OCI-LY7 (cell line): ENCODE data around the gene RHOU. TPM values are rescaled to one million over a fixed set of nuclear protein-coding genes. Genes with fewer than 3 reads are reported as not detected.

Source experiments
- BruUV-seq: library from RNA; stranded (reverse); fragments of 400-500 nt; replicated peaks from 2 replicates; lab custom pipeline; 2021; lab: Mats Ljungman, UMichigan
- CTCF ChIA-PET: fragments of 300-600 bp; sonication (Branson Sonifier 250); formaldehyde crosslinking; loops from one replicate; lab custom pipeline; 2022; ENCODE audit warnings: antibody characterized with exemption; ENCODE audit not compliant: unreplicated experiment; lab: Charles Lee
- POLR2A ChIA-PET: fragments of 300-600 bp; sonication (Branson Sonifier 250); formaldehyde crosslinking; loops from one replicate; lab custom pipeline; 2022; ENCODE audit warnings: antibody characterized with exemption; lab: Charles Lee
- DNase-seq: peaks from one replicate; pipeline ENCODE4 v3.0.0-alpha.2; 2015; ENCODE audit warnings: low spot score
- H2AFZ ChIP-seq: fragments of 200-600 bp; sonication (generic), shearing (Covaris generic); 2 replicates; pipeline ENCODE4 v1.6.1; 2014; ENCODE audit warnings: mild to moderate bottlenecking, antibody characterized with exemption, low read length, moderate library complexity
- H3K27ac ChIP-seq: fragments of 200-600 bp; sonication (generic); 2 replicates; pipeline ENCODE4 v1.5.1; 2014; ENCODE audit warnings: mixed run types, low read depth, mild to moderate bottlenecking, moderate library complexity, low read length, inconsistent platforms; ENCODE audit not compliant: poor library complexity, severe bottlenecking
- H3K36me3 ChIP-seq: fragments of 200-600 bp; sonication (generic); 2 replicates; pipeline ENCODE4 v1.6.1; 2014; ENCODE audit warnings: mild to moderate bottlenecking, antibody characterized with exemption, low read length, moderate library complexity, mixed read lengths; ENCODE audit not compliant: insufficient read depth
- H3K4me1 ChIP-seq: fragments of 200-600 bp; sonication (generic); 2 replicates; pipeline ENCODE4 v1.5.1; 2014; ENCODE audit warnings: mild to moderate bottlenecking, low read length; ENCODE audit not compliant: insufficient read depth, poor library complexity, severe bottlenecking
- H3K4me2 ChIP-seq: fragments of 200-600 bp; sonication (generic); 2 replicates; pipeline ENCODE4 v1.6.1; 2014; ENCODE audit warnings: mild to moderate bottlenecking, low read length
- H3K4me3 ChIP-seq: fragments of 200-600 bp; sonication (generic); 2 replicates; pipeline ENCODE4 v1.5.1; 2014; ENCODE audit warnings: mild to moderate bottlenecking, low read depth, low read length; ENCODE audit not compliant: poor library complexity, severe bottlenecking
- H3K79me2 ChIP-seq: fragments of 200-600 bp; sonication (generic); 2 replicates; pipeline ENCODE4 v1.6.1; 2016; ENCODE audit warnings: low read depth, mild to moderate bottlenecking, low read length, moderate library complexity, mixed read lengths; ENCODE audit not compliant: insufficient read depth
- H3K9me2 ChIP-seq: fragments of 200-600 bp; sonication (generic); 2 replicates; pipeline ENCODE4 v1.6.1; 2016; ENCODE audit warnings: mild to moderate bottlenecking, low read length, mixed read lengths; ENCODE audit not compliant: insufficient read depth
- H3K9me3 ChIP-seq: fragments of 200-600 bp; sonication (generic); 2 replicates; pipeline ENCODE4 v1.6.1; 2014; ENCODE audit warnings: mild to moderate bottlenecking, mixed run types, low read length, mixed read lengths
- H4K20me1 ChIP-seq: fragments of 200-600 bp; sonication (generic); 2 replicates; pipeline ENCODE4 v1.6.1; 2014; ENCODE audit warnings: mild to moderate bottlenecking, antibody characterized with exemption, low read length, moderate library complexity, mixed read lengths; ENCODE audit not compliant: insufficient read depth
- EZH2phosphoT487 ChIP-seq: fragments of 200-600 bp; sonication (generic); IDR thresholded peaks from 2 replicates; pipeline ENCODE4 v1.6.1; 2018; ENCODE audit warnings: low read depth, borderline replicate concordance, mild to moderate bottlenecking, mixed run types, antibody characterized with exemption, low read length, moderate library complexity, mixed read lengths
- intact Hi-C: fragments of 100-400 bp; cut with micrococcal nuclease; formaldehyde crosslinking; loops from one replicate; pipeline ENCODE4 v1.10.0; 2022; ENCODE audit not compliant: unreplicated experiment
- total RNA-seq, 2 experiments: library from RNA; depleted of rRNA in 1 of 2; stranded (reverse); fragments of >200 nt in 1 of 2; shearing (Covaris generic) in 1 of 2; gene quantifications; 2 replicates each; pipeline ENCODE4 v1.2.3, GENCODE V29; 2014 to 2022
- TF ChIP-seq, protein P1 (sequence below): fragments of 200-600 bp; sonication (generic); conservative IDR thresholded peaks from 2 replicates; pipeline ENCODE4 v1.5.1; 2014; ENCODE audit warnings: mild to moderate bottlenecking, antibody characterized with exemption, low read length, moderate library complexity, mixed read lengths

Gene RHOU
- total RNA-seq, 2 experiments from 2014 or later, result not detected

DNA sequence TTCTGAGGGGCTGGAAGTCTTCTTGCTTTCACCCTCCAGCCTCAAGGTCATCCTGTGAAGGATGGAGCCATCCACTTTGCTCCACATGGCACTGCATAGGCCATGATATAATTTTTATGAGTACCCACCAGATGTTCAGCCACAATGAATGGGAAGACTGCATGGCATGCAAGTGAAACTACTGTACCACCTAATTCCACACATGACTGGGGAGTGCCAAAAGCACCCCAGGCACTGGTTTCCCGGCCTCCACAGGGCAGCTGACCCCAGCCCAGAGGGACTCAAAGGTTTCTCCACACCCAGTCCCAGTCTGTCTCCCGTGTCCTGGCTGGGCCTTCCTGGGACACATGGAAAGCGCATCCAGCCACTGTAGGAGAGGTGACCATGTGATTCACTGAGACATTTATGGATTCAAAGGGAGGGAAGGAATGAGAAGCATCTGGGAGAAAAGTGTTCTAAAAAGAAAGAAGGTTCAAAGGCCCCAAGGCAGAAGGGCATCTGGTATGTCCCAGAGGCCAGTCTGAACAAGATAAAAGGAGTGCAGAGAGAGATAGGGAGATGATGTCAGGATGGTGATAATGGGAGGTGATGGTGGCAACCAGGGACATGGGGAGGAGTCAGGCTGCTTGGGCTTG, 12.1 kb downstream of the RHOU start:
- H3K9me2 ChIP-seq, result no peaks in the 10 kb centered on the region
- no peak overlapping the region for H3K4me2 ChIP-seq
- TF ChIP-seq, protein P1, sequence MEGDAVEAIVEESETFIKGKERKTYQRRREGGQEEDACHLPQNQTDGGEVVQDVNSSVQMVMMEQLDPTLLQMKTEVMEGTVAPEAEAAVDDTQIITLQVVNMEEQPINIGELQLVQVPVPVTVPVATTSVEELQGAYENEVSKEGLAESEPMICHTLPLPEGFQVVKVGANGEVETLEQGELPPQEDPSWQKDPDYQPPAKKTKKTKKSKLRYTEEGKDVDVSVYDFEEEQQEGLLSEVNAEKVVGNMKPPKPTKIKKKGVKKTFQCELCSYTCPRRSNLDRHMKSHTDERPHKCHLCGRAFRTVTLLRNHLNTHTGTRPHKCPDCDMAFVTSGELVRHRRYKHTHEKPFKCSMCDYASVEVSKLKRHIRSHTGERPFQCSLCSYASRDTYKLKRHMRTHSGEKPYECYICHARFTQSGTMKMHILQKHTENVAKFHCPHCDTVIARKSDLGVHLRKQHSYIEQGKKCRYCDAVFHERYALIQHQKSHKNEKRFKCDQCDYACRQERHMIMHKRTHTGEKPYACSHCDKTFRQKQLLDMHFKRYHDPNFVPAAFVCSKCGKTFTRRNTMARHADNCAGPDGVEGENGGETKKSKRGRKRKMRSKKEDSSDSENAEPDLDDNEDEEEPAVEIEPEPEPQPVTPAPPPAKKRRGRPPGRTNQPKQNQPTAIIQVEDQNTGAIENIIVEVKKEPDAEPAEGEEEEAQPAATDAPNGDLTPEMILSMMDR, result no peak
- TF ChIP-seq EZH2phosphoT487, result no peak
- H3K4me3 ChIP-seq, result no peak overlapping the region
- DNase-seq, result no peak
- ChIA-PET CTCF (no interaction called here), POLR2A (no interaction called here)
- intact Hi-C loops, result no loop called here
- BruUV-seq, result no TSS peak
- no peaks in the 10 kb centered on the region for H3K4me1 ChIP-seq
- no peaks in the 10 kb centered on the region for H3K36me3 ChIP-seq
- H4K20me1 ChIP-seq, result no peaks in the 10 kb centered on the region
- H3K79me2 ChIP-seq, result no peaks in the 10 kb centered on the region
- no peaks in the 10 kb centered on the region for H3K9me3 ChIP-seq
- no peak overlapping the region for H3K27ac ChIP-seq
- no peak overlapping the region for H2AFZ ChIP-seq

DNA sequence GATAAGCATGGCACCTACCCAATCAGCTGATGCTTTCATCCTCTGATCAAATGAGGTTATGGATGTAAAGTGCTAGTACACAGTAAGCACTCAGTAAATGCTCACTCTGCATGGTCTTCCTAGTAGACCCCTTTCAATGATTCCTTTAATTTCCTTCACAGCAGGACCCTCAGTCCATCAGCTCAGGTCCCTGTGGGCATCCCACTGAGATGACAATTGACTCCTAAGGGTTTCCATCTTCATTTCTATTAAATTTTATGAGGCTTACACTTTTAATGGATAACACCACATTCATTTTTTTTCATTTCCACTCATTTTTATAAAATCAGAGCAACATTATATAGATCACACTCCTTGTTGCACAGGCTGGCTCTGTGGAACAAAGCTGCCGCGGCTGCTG, 12.8 kb downstream of the RHOU start:
- TF ChIP-seq, protein P1, result no peak
- TF ChIP-seq EZH2phosphoT487, result no peak
- no peaks in the 10 kb centered on the region for H3K9me3 ChIP-seq
- no peak overlapping the region for H3K27ac ChIP-seq
- intact Hi-C loops, result no loop called here
- H3K36me3 ChIP-seq, result no peaks in the 10 kb centered on the region
- BruUV-seq, result no TSS peak
- H3K4me3 ChIP-seq, result no peak overlapping the region
- H3K4me2 ChIP-seq, result no peak overlapping the region
- CTCF ChIA-PET, result no interaction called here
- no peak overlapping the region for H2AFZ ChIP-seq
- POLR2A ChIA-PET, result no interaction called here
- no peaks in the 10 kb centered on the region for H3K9me2 ChIP-seq
- no peaks in the 10 kb centered on the region for H4K20me1 ChIP-seq
- H3K79me2 ChIP-seq, result no peaks in the 10 kb centered on the region
- no peak for DNase-seq
- H3K4me1 ChIP-seq, result no peaks in the 10 kb centered on the region

DNA sequence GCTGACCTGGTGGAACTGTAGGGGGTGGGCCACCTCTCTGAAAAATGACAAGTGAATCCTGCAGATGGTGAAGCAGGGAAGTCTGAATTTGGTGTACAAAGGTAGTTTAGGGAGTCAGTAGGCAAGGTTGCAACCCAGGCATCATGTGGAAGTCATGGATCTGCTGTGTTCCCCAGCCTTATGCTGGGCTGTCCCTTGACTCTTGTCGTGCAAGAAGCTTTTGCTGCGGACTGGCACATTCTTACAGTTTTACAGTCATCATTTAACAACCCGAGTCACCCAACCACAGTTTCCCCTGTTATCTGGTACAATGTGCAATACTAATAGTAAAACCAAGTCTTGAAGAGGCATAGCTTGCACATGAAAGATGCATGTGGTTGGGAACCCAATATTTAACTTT, 13.2 kb downstream of the RHOU start:
- Histone ChIP-seq H2AFZ (no peak overlapping the region), H3K4me2 (no peak overlapping the region), H3K9me2 (no peaks in the 10 kb centered on the region), H3K27ac (no peak overlapping the region), H4K20me1 (no peaks in the 10 kb centered on the region), H3K79me2 (no peaks in the 10 kb centered on the region), H3K4me1 (no peaks in the 10 kb centered on the region), H3K9me3 (no peaks in the 10 kb centered on the region), H3K36me3 (no peaks in the 10 kb centered on the region), H3K4me3 (no peak overlapping the region)
- BruUV-seq, result no TSS peak
- CTCF ChIA-PET, result no interaction called here
- POLR2A ChIA-PET, result no interaction called here
- intact Hi-C loops, result no loop called here
- DNase-seq, result no peak
- TF ChIP-seq EZH2phosphoT487, result no peak
- TF ChIP-seq, protein P1, result no peak
